Upper lobe of left lung (tissue), 6 donors: Measurements from ENCODE around the gene HOXA6. TPM values are rescaled to one million over a fixed set of nuclear protein-coding genes. Genes with fewer than 3 reads are reported as not detected.

Experiments
- ATAC-seq, 2 donors: fragments of 200-7000 bp; cut with Tn5 transposase; one replicate each; pipeline ENCODE4 v1.9.1; 2022; ENCODE audit warnings: mild to moderate bottlenecking in 2 of 2, moderate library complexity in 2 of 2; ENCODE audit not compliant: low FRiP score in 2 of 2
- DNase-seq, 2 donors: peaks; one replicate each; pipeline ENCODE4 v3.0.0-alpha.2; 2019 to 2020
- H3K27ac ChIP-seq, 4 donors: fragments of 200-600 bp; sonication (generic); one replicate each; pipeline ENCODE4 v1.5.1; 2016 to 2019
- H3K27me3 ChIP-seq, 4 donors: fragments of 200-600 bp; sonication (generic); one replicate each; pipeline ENCODE4 v1.5.1; 2017 to 2019
- H3K36me3 ChIP-seq, 4 donors: fragments of 200-600 bp; sonication (generic); one replicate each; pipeline ENCODE4 v1.5.1; 2016 to 2019
- H3K4me1 ChIP-seq, 4 donors: fragments of 200-600 bp; sonication (generic); one replicate each; pipeline ENCODE4 v1.5.1; 2018 to 2019
- H3K4me3 ChIP-seq, 4 donors: fragments of 200-600 bp; sonication (generic); one replicate each; pipeline ENCODE4 v1.5.1; 2017 to 2019; ENCODE audit warnings: mild to moderate bottlenecking in 2 of 4, moderate library complexity in 1 of 4
- H3K9me3 ChIP-seq, 4 donors: fragments of 200-600 bp; sonication (generic); one replicate each; pipeline ENCODE4 v1.5.1; 2018 to 2019
- CTCF ChIP-seq, 6 experiments: fragments of 450-650 bp in 4 of 6; fragments of 200-600 bp in 2 of 6; sonication (generic) in 2 of 6; IDR thresholded peaks; one replicate each; pipeline ENCODE4 v1.5.1; 2016 to 2019; ENCODE audit warnings: antibody characterized with exemption in 6 of 6
- EP300 ChIP-seq, 4 donors: sonication (generic); formaldehyde crosslinking; IDR thresholded peaks; one replicate each; pipeline ENCODE4 v1.5.1; 2017; ENCODE audit warnings: antibody characterized with exemption in 4 of 4, control low read depth in 2 of 4
- POLR2A ChIP-seq, 4 donors: fragments of 450-650 bp; IDR thresholded peaks; one replicate each; pipeline ENCODE4 v1.5.1; 2016 to 2017; ENCODE audit warnings: antibody characterized with exemption in 4 of 4, mild to moderate bottlenecking in 2 of 4
- POLR2AphosphoS5 ChIP-seq, 2 donors: sonication (generic); formaldehyde crosslinking; IDR thresholded peaks; one replicate each; pipeline ENCODE4 v1.5.1; 2017; ENCODE audit warnings: antibody characterized with exemption in 2 of 2
- WGBS, 2 donors: methylation state at CpG; one replicate each; pipeline ENCODE4 v1.1.5; 2017 to 2018; 5-methylcytosine and 5-hydroxymethylcytosine counted together
- total RNA-seq, 6 donors: library from RNA; depleted of rRNA in 4 of 6; stranded (reverse); fragments of >200 nt in 4 of 6; gene quantifications; one replicate each; pipeline versions ENCODE4 v1.1.0 to v1.2.1, GENCODE V29; 2016 to 2021
- donor health status: DM: no; HTN: no; CAD: no; lungs with moderate emphysema.
- donor health status: DM: no; HTN: yes; CAD: no; lungs with severe emphysema.

The HOXA6 gene
- total RNA-seq, 6 donors from 2014 or later = 0.61 to 8.4 (median 4.0) TPM; not detected in 1

- peak; percentile 41 to 65 for ATAC-seq
- Histone ChIP-seq H3K36me3 (no peaks in the 10 kb centered on the region), H3K9me3 (no peaks in the 10 kb centered on the region), H3K27ac (peak within 1 kb of the TSS; percentile 89 to 95 (median 94)), H3K4me1 (peaks cover 0 to 31% (median 15%) of the 10 kb centered on the region in 4 donors), H3K4me3 (peak within 1 kb of the TSS; percentile 5 to 50 (median 43)), H3K27me3 (peaks cover 0 to 30% (median 10%) of the 10 kb centered on the region in 4 donors)
- WGBS, 2 donors = 5 to 6% methylated on average over 29 of the region's 29 CpGs
- peak in 1 of 2 donors; percentile 77 for DNase-seq
- no peak for TF ChIP-seq CTCF (IDR thresholded peaks at IDR 0.05)
- peak; percentile 63 to 67 for TF ChIP-seq POLR2AphosphoS5 (IDR thresholded peaks at IDR 0.05)
These were observed 44.8 kb downstream of the HOXA6 start, which contains the start of gene HOXA2 for GRCh38 chr7:27102581-27103442. Gene HOXA2 (minus strand): TSS chr7:27102683. CDS start chr7:27102500, 183 bp downstream.

GRCh38 chr7:27101957-27102580 lies 45.5 kb downstream of the HOXA6 start:
- DNase-seq (peak in 1 of 2 donors; percentile 88), ATAC-seq (no peak)
- no peaks in the 10 kb centered on the region for H3K9me3 ChIP-seq
- peaks cover 0 to 31% (median 10%) of the 10 kb centered on the region in 4 donors for H3K27me3 ChIP-seq
- H3K4me1 ChIP-seq = peaks cover 0 to 31% (median 17%) of the 10 kb centered on the region in 4 donors
- no peaks in the 10 kb centered on the region for H3K36me3 ChIP-seq
- TF ChIP-seq CTCF (IDR thresholded peaks at IDR 0.05) (peak in 1 of 6 experiments; percentile 10), POLR2A (IDR thresholded peaks at IDR 0.05) (no peak), POLR2AphosphoS5 (IDR thresholded peaks at IDR 0.05) (no peak), EP300 (IDR thresholded peaks at IDR 0.05) (no peak)
- peak overlapping the region; percentile 1 to 50 (median 43) for H3K4me3 ChIP-seq
- peak overlapping the region; percentile 89 to 95 (median 94) for H3K27ac ChIP-seq
- 3 to 17% methylated on average over 20 to 39 of the region's 39 CpGs for WGBS, 2 donors

- peak overlapping the region; percentile 89 to 95 (median 94) for H3K27ac ChIP-seq
- WGBS, 2 donors = 30 to 31% methylated on average over 23 to 25 of the region's 25 CpGs
- peak overlapping the region; percentile 3 to 50 (median 43) for H3K4me3 ChIP-seq
- ATAC-seq = no peak
- H3K27me3 ChIP-seq = peaks cover 0 to 31% (median 10%) of the 10 kb centered on the region in 4 donors
- H3K9me3 ChIP-seq = no peaks in the 10 kb centered on the region
- TF ChIP-seq POLR2AphosphoS5 (IDR thresholded peaks at IDR 0.05) (no peak), CTCF (IDR thresholded peaks at IDR 0.05) (no peak), POLR2A (IDR thresholded peaks at IDR 0.05) (no peak), EP300 (IDR thresholded peaks at IDR 0.05) (no peak)
- DNase-seq = peak in 1 of 2 donors; percentile 77
- H3K36me3 ChIP-seq = no peaks in the 10 kb centered on the region
- H3K4me1 ChIP-seq = peaks cover 0 to 30% (median 16%) of the 10 kb centered on the region in 4 donors
These were observed 46.2 kb downstream of the HOXA6 start for GRCh38 chr7:27101171-27101956.

GRCh38 chr7:27100694-27101170 lies 46.8 kb downstream of the HOXA6 start:
- H3K36me3 ChIP-seq = no peaks in the 10 kb centered on the region
- no peaks in the 10 kb centered on the region for H3K9me3 ChIP-seq
- H3K4me1 ChIP-seq = peaks cover 0 to 30% (median 18%) of the 10 kb centered on the region in 4 donors
- DNase-seq = no peak
- peak overlapping the region; percentile 3 to 50 (median 43) for H3K4me3 ChIP-seq
- ATAC-seq = no peak
- WGBS, 2 donors = 36 to 43% methylated on average over 8 of the region's 8 CpGs
- TF ChIP-seq POLR2AphosphoS5 (IDR thresholded peaks at IDR 0.05) (no peak), EP300 (IDR thresholded peaks at IDR 0.05) (no peak), POLR2A (IDR thresholded peaks at IDR 0.05) (no peak), CTCF (IDR thresholded peaks at IDR 0.05) (no peak)
- peak overlapping the region; percentile 89 to 95 (median 94) for H3K27ac ChIP-seq
- H3K27me3 ChIP-seq = peaks cover 0 to 31% (median 11%) of the 10 kb centered on the region in 4 donors
